Measurements from ENCODE around the gene MYOM3. TPM values are rescaled to one million over a fixed set of nuclear protein-coding genes. Genes with fewer than 3 reads are reported as not detected.
"Not testable (repeated sequence)": the region's sequence is repeated elsewhere in the genome, so short reads cannot be mapped to it uniquely, and the experiment has no call there.

MYOM3 gene
- total RNA-seq, 1 experiment from 2014 or later: 0.03 TPM

GRCh38 chr1:24018611-24019580 is 93.0 kb downstream of the MYOM3 start:
- peak; percentile 36 for DNase-seq
- Histone ChIP-seq H3K27me3 (ENCODE audit: control insufficient read depth, insufficient read depth, low read length) (no peaks in the 10 kb centered on the region), H3K4me3 (ENCODE audit: insufficient read depth, low read depth, low read length) (no peak overlapping the region), H3K36me3 (replicated peaks; ENCODE audit: control insufficient read depth, insufficient read depth, low read length) (no peaks in the 10 kb centered on the region)

- Histone ChIP-seq H3K27me3 (ENCODE audit: control insufficient read depth, insufficient read depth, low read length) (no peaks in the 10 kb centered on the region), H3K36me3 (replicated peaks; ENCODE audit: control insufficient read depth, insufficient read depth, low read length) (no peaks in the 10 kb centered on the region), H3K4me3 (ENCODE audit: insufficient read depth, low read depth, low read length) (no peak overlapping the region)
- no peak for DNase-seq
Measured at GRCh38 chr1:24015221-24016210, 96.4 kb downstream of the MYOM3 start.

- not testable (repeated sequence) for H3K36me3 ChIP-seq (replicated peaks; ENCODE audit: control insufficient read depth, insufficient read depth, low read length); H3K4me3 ChIP-seq (ENCODE audit: insufficient read depth, low read depth, low read length); DNase-seq; H3K27me3 ChIP-seq (ENCODE audit: control insufficient read depth, insufficient read depth, low read length)
Measured at GRCh38 chr1:24012878-24013277, 99.1 kb downstream of the MYOM3 start.

GRCh38 chr1:24010650-24011049 is 101.3 kb downstream of the MYOM3 start:
- no peak for DNase-seq
- Histone ChIP-seq H3K4me3 (ENCODE audit: insufficient read depth, low read depth, low read length) (no peak overlapping the region), H3K27me3 (ENCODE audit: control insufficient read depth, insufficient read depth, low read length) (no peaks in the 10 kb centered on the region), H3K36me3 (replicated peaks; ENCODE audit: control insufficient read depth, insufficient read depth, low read length) (no peaks in the 10 kb centered on the region)

- Histone ChIP-seq H3K4me3 (ENCODE audit: insufficient read depth, low read depth, low read length) (no peak overlapping the region), H3K27me3 (ENCODE audit: control insufficient read depth, insufficient read depth, low read length) (no peaks in the 10 kb centered on the region)
- no peak for DNase-seq
Measured at GRCh38 chr1:24009406-24009805, 102.5 kb downstream of the MYOM3 start.

GRCh38 chr1:24008574-24009184 is 103.3 kb downstream of the MYOM3 start:
- not testable (repeated sequence) for H3K27me3 ChIP-seq (ENCODE audit: control insufficient read depth, insufficient read depth, low read length); DNase-seq

More at GRCh38 chr1:24009406-24009805, 102.5 kb downstream of the MYOM3 start:
- H3K36me3 ChIP-seq (replicated peaks; ENCODE audit: control insufficient read depth, insufficient read depth, low read length): no peaks in the 10 kb centered on the region

GRCh38 chr1:24007079-24007478 is 104.9 kb downstream of the MYOM3 start:
- no peak overlapping the region for H3K4me3 ChIP-seq (ENCODE audit: insufficient read depth, low read depth, low read length)
- no peaks in the 10 kb centered on the region for H3K27me3 ChIP-seq (ENCODE audit: control insufficient read depth, insufficient read depth, low read length)
- DNase-seq: no peak
- H3K36me3 ChIP-seq (replicated peaks; ENCODE audit: control insufficient read depth, insufficient read depth, low read length): no peaks in the 10 kb centered on the region

More at GRCh38 chr1:24008574-24009184, 103.3 kb downstream of the MYOM3 start:
- not testable (repeated sequence) for H3K36me3 ChIP-seq (replicated peaks; ENCODE audit: control insufficient read depth, insufficient read depth, low read length); H3K4me3 ChIP-seq (ENCODE audit: insufficient read depth, low read depth, low read length)

Other genes starting within 250 kb of the MYOM3 start
- 8.2 and 10.8 TPM in 2 replicates for gene FUCA1, start 243.8 kb downstream of the MYOM3 start, total RNA-seq (2014; rRNA removed; shearing (Covaris generic))
- gene CNR2, start 198.8 kb downstream of the MYOM3 start, total RNA-seq (2014; rRNA removed; shearing (Covaris generic)): not detected in 2 replicates
- gene PNRC2, start 152.3 kb downstream of the MYOM3 start, total RNA-seq (2014; rRNA removed; shearing (Covaris generic)): 144 and 147 TPM in 2 replicates
- gene SRSF10, start 131.8 kb downstream of the MYOM3 start, total RNA-seq (2014; rRNA removed; shearing (Covaris generic)): 82.8 and 122 TPM in 2 replicates
- gene IL22RA1, start 31.0 kb upstream of the MYOM3 start, total RNA-seq (2014; rRNA removed; shearing (Covaris generic)): 0.10 TPM in 1 of 2 replicates, not detected in the other
- gene IFNLR1, start 75.2 kb upstream of the MYOM3 start, total RNA-seq (2014; rRNA removed; shearing (Covaris generic)): 4.8 and 6.7 TPM in 2 replicates
- 0.21 and 0.33 TPM in 2 replicates for gene GRHL3, start 207.2 kb upstream of the MYOM3 start, total RNA-seq (2014; rRNA removed; shearing (Covaris generic))

All from H7 (cell line).